ENCODE data around the gene FMNL3.

FMNL3 gene

DNA sequence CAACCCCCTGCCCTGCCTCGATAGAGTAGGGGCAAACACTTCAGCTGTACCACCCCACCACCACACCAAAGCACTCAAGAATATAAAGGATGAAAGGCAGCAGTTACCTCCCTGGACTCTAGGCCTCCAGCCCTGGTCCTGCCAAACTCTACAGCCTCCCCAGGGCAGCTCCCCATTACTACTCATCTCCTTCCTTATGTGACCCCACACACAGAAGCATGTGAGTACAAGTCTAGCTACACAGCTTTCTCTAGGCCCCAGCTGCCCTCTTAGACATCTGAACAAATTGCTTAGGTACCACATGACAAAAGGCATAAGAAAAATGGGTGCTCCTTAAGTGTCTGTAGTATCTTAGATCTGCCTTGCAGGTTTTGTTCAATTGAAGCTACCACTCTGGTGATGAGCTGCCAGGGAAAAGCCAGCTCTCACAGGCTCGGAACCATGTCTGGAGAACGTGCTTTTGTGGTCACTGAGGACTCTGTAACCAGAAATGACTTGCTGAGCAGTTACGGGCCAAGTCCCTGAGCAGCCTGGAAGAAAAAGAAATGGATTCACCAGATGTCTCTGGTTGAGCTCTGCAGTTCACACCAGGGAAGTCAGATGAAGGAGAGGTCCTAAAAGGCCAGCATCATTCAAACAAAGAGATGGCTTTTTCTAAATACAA lies 32.8 kb downstream of the FMNL3 start:
- DNase-seq: no peak

GRCh38 chr12:49673446-49674317 lies 33.5 kb downstream of the FMNL3 start:
- DNase-seq: no peak

DNA sequence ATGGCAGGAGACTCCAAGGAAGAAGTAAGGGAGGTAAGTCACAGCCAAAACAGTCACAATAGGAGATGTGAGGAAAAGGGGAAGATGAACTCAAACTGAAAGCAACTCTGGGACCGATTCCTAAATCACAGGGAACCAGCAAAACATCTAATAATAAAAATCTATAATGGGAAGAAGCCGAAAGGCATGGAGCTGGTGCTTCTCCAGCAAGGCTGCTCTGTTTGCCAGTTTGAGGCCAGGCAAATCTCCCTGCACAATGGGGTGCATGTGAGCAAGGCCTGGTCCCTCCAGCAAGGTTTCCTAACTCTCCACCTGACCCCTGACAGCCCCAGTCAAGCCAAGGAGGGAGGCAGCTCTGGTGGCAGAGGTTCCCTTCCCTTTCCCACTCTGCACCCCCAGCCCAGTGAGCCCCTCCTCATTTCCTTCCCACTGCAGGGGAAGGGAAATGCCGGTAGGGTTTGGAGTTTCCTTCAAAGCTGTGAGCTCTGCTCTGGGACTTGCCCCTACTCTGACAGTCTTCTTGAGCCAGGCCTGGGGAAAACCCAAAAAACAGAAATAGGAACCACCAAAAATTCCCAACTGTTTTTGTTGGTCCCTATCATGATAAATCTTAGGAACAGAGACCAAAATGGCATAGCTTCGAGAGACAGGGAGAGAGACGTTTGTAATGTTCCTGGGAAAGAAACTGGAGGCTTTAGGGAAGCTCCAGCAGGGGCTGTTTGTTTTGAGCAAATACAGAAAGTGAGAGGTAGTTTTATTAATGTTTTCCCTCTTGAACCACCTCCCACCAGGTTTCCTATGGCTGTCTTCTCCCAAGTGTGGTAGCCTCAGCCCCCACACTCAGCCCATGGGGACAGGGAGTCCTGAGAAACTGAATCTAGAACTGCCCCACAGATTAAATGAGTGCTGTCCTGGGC lies 34.6 kb downstream of the FMNL3 start:
- DNase-seq: no peak

DNA sequence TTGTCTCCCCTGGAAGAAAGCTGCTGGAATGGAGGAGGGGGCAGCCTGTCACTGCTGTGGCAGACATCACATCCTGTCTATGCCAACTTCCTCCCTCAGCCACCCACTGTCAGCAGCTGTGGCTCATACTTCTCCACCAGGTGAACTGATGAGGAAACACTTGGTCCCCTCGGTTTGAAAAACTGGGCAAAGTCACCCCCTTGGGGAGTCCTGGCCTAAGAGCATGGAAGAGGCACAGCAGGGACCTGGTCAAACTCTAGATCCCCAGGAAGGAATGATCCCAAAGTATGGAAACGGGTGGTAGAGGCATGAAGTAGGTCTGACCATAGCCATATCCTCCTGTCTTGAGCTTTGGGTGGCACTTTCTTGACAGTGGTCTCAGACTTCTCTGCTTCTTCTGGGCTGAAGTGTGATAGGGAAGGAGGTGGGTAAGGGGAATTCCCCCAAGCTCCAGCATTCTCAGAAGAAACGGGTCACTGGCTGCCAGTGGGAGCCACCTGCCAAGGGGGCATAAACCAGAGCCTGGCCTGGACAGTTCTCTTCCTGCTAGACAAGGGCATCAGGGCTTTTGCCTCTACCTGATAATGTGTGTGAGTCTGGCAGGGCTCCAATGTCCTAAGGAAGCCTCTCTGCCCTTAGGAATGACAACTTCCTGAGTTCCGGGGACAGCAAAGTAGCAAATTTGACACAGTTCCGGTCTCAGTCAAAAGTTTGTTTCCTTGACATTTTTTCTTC lies 36.0 kb downstream of the FMNL3 start:
- no peak for DNase-seq

DNA sequence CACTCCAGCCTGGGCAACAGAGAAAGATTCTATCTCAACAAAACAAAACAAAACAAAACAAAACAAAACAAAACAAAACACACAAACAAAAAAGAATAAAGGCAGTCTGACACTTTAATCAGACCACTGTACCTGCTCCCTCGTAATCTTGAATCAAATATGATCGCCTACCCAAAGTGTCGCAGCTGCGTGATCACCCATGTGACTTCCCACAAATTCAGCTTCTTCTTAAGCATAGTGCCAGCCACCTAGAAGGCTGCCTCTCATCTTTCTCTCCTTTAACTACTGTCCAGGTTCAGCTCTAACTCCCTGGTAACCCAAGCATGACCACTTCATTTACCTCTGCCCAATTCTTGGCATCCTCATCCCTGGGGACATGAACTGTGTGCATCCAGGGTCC lies 37.4 kb downstream of the FMNL3 start:
- DNase-seq: no peak

DNA sequence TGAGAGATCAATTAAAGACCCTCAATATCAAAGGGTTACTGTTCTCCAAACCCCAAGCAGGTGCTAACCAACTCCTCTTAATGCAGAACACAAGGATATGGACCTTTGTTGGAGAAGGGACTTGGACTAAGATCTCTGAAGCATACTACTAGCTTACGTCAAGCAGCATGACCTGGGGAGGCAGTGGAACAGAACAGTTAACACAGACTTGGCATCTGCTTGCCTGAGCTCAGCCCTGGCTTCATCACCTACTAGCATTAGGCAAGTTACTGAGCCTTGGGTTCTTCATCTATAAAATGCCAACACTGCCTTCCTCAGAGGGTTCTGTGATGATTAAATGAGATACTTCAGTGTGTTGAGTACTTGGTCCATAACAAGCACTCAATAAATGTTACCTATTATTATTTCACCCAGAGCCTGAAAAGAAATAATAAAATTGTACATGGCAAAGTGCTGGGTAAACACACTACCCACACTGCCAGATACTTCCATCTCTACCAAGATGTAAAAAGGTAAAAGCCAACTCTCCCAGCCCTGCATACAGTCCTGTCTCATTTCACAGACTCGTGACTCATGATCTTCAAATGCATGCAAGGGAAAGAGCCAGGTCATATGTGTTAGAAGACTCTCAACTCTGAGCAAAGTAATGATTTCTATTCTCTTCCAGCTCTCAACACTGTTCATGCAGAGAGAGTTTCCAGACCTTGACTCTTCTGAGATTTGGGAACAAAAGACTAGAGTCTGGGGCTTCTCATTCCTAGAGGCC lies 39.7 kb downstream of the FMNL3 start:
- no peak for DNase-seq

- no peak for DNase-seq
Measured at GRCh38 chr12:49666176-49666575, 41.0 kb downstream of the FMNL3 start.

- no peak for DNase-seq
Measured at GRCh38 chr12:49665384-49665783, 41.8 kb downstream of the FMNL3 start.

DNA sequence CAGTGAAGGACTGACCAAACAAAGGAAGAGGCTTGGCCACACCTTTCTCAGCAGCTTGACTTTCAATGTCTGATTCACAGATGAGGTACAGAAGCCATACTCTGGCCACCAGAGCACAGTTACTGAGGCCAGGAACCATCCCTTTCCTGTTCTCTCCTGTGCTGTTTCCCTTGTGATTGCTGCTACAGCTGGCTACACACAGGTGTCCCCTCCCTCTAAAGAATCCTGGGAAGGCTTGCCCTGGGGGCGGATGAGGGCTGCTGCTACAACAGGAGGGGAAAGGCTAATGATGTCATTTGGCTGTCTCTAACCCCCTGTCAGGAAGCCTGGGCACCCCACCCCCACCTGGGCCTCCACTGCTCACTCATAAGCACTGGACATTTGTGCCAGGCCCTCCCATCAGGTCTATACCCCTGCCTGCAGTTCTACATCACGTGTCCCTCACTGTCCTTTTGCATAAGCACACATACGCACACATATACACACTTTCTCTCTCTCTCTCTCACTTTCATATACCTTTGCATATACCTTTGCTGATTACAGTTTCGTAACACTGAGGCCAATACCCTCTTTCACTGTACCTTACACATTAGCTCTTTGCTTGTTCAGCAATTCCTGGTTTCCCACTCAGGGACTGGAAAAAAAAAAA lies 42.5 kb downstream of the FMNL3 start:
- no peak for DNase-seq

DNA sequence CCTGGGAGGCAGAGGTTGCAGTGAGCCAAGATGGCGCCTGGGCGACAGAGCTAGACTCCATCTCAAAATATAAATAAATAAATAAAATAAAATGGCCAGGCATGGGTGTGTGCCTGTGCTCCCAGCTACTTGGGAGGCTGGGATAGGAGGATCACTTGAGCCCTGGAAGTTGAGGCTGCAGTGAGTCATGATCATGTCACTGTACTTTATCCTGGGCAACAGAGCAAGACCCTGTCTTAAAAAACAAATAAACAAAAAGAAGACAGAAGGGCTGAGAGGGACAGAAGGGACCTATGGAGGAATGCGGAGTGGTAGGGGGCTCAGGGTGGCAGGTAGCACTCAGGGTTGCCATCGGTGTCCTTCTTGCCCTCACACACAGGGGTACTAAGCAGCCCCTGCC lies 43.0 kb downstream of the FMNL3 start:
- DNase-seq: no peak

DNA sequence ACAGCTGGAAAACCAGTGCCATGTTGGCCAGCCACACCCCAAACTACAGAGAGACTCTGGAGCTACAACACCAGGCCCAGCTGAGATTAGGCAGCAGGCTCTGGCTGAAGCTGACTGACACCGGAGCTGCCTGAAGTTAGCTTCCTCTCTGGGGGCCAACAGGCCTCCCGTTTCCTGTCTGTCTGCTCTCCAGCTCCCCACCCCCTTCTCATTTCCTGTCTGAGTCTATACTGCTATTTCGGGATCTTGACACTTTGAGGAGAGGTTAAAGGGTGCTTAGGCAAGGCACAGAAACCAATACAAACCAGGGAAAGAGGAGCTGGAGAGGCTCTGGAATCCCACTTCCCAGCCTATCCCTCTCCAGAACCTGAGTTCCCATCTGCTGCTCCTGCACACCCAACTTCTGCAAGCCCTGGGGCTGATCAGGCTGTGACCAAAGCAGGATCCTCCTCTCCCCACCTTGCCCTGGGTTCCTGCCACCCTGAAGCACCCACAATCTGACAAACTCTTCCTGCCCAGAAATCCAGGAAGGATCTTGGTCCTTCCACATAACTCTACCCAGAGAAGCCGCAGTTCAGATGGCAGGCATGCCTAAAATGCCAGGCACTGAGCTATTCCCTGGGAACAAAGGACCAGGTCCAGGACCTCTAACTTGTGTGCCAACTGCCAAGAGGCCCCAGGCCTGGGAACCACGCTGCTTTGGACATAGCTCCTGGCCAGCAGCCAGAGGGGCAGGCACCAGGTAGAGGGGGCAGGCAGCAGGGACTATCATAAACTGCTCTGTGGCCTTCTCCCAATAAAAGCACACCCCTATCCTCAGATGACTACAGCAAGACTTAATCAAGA lies 44.0 kb downstream of the FMNL3 start:
- DNase-seq: no peak

DNA sequence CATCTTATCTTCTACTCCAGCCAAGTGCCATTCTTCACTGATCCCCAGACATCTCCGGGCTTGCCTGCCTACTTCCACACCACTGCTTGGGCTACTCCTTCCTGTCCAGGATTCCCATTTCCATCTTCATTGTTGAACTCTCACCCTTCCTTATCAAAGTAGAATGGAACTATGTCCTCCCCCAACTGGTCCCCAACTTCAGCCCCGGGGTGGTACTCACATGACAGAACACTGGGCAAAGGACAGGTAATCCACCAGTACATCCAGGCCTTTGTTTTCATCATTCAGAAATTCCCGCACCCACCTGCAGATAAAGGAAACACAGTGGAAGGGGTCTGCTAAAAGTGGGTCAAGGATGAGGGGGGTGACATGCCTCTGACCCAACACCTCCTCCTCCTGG lies 45.5 kb downstream of the FMNL3 start:
- no peak for DNase-seq

GRCh38 chr12:49661191-49661590 lies 46.0 kb downstream of the FMNL3 start:
- no peak for DNase-seq

- DNase-seq: no peak
Measured at GRCh38 chr12:49659753-49660152, 47.5 kb downstream of the FMNL3 start.

DNA sequence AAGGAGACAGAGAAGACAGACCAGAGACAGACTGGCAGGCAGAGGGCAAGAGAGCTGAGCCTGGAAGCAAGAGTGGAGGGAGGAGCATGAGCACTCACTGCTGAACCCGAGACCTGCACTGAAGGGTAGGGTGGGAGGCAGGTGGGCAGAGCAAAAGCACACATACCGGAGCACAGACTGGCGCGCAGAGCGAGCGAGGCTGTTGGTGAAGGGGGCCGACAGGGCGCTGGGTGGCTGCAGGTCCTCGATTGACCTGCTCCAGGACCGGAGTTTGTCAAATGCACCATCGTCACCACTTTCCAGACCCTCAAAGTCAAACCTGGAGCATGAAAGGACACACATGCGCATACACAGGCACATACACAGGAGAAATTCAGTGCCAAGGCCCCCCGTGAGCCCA lies 48.9 kb downstream of the FMNL3 start:
- DNase-seq: no peak

- no peak for DNase-seq
Measured at GRCh38 chr12:49655595-49656236, 51.5 kb downstream of the FMNL3 start.

DNA sequence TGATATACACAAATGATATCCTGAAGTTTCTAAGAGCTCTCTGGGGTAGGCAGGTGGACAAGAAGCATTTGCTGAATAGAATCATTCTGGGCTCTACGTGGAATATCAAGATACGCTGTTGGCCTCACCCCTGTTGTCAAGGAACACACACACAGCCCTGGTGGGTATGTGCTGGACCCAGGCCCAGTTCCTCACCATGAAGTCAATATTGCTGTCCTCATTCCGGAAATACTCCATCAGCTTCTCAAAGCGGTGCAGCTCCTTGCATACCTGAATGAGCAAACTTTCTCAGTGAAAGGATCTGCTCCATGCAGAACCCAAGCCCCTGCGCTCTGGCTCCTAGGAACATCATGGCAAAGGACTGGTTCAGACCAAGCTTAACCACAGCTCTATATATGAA lies 52.5 kb downstream of the FMNL3 start:
- no peak for DNase-seq

DNA sequence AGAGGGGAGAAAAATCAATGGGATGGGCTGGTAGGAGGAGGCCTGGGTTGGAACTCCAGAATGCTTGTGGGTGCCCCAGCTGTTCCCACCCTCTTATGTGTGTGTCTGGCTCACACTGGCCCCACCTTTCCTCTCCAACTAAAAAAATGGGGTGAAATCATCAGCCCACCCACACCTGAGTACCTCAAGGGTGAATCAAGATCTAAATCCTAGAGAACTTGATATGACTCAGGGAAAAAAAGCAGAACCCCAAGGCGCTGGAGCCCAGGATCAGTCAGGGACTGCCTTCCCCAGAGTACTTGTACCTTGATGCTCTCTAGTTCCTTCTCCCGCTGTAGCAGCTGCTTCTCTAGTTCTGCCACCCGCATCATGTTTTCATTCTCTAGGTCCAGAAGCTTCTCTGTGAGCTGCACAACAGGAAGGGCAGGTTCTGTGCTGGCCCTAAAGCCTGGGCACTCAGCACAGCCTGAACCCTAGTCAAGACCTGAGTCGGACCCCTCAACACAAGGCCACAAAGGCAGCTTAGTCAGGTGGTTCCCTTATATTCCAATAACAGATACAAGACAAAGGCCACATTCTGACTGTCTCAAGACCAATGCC lies 54.2 kb downstream of the FMNL3 start:
- DNase-seq: no peak

DNA sequence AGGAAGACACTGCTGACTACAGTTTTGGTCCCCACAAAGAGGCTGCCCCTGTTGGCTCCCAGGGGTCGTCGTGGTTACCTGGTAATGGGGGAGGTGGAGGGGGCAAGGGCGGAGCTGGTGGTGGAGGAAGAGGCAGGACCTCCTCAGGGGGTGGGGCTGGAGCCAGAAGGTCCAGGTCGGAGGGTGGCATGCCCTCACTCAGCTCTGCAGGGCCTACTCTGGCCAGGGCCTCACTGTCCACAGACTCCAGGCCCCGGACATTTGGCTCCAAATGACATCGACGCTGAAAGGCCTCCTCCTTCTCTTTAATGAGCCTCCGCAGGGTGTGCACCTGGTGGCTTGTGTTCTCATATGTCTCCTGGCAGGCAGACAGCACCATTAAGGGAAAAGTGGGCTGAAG lies 55.4 kb downstream of the FMNL3 start:
- no peak for DNase-seq
